Thyroid gland (tissue), 4 donors: ENCODE results near the gene TNFAIP8L3.

Experiments used
- CTCF ChIP-seq, 6 experiments: fragments of 200-600 bp in 3 of 6; fragments of 450-650 bp in 3 of 6; sonication (generic) in 3 of 6; IDR thresholded peaks; one replicate each; pipeline ENCODE4 v1.5.1; 2016 to 2019; ENCODE audit warnings: antibody characterized with exemption in 6 of 6, mild to moderate bottlenecking in 2 of 6, inconsistent platforms in 1 of 6, moderate library complexity in 1 of 6
- POLR2A ChIP-seq, 2 donors: fragments of 450-650 bp; IDR thresholded peaks; one replicate each; pipeline ENCODE4 v1.6.1; 2017; ENCODE audit warnings: antibody characterized with exemption in 2 of 2, mild to moderate bottlenecking in 2 of 2, moderate library complexity in 1 of 2

GRCh38 chr15:51089699-51090453 is 4.8 kb downstream of the TNFAIP8L3 start:
- no peak for TF ChIP-seq CTCF (IDR thresholded peaks at IDR 0.05)
- no peak for TF ChIP-seq POLR2A (IDR thresholded peaks at IDR 0.05)
